Nephron (organoid): ENCODE results near the gene POLDIP3.

ENCODE experiments used
- H3K27ac Mint-ChIP-seq, 3 experiments: 2 replicates each; pipeline ENCODE4 v1.8.0; 2020; ENCODE audit warnings: mixed read lengths in 3 of 3, mild to moderate bottlenecking in 2 of 3, moderate library complexity in 1 of 3
- H3K27me3 Mint-ChIP-seq: 2 replicates; pipeline ENCODE4 v1.8.0; 2021; ENCODE audit warnings: low read depth, mild to moderate bottlenecking, moderate library complexity, mixed read lengths
- H3K36me3 Mint-ChIP-seq: 2 replicates; pipeline ENCODE4 v1.8.0; 2020; ENCODE audit warnings: low read depth, mixed read lengths
- H3K4me1 Mint-ChIP-seq: 2 replicates; pipeline ENCODE4 v1.8.0; 2020; ENCODE audit warnings: mixed read lengths
- H3K4me3 Mint-ChIP-seq, 3 experiments: 2 replicates each; pipeline ENCODE4 v1.8.0; 2020; ENCODE audit warnings: mild to moderate bottlenecking in 3 of 3, mixed read lengths in 3 of 3, moderate library complexity in 2 of 3
- H3K9me3 Mint-ChIP-seq: 2 replicates; pipeline ENCODE4 v1.8.0; 2020; ENCODE audit warnings: mixed read lengths
- TF ChIP-seq, protein P1 (sequence below), 3 experiments: fragments of 200-600 bp; sonication (generic); IDR thresholded peaks; one replicate each; pipeline ENCODE4 v1.5.0; 2021; ENCODE audit warnings: antibody characterized with exemption in 3 of 3; ENCODE audit not compliant: unreplicated experiment in 3 of 3

Gene POLDIP3

GRCh38 chr22:42626951-42627625 is 12.4 kb upstream of the POLDIP3 start:
- Mint-ChIP-seq H3K9me3 (no peaks in the 10 kb centered on the region), H3K36me3 (peaks cover 24% of the 10 kb centered on the region), H3K4me3 (no peak overlapping the region), H3K27ac (no peak overlapping the region), H3K27me3 (no peaks in the 10 kb centered on the region), H3K4me1 (no peaks in the 10 kb centered on the region)
- TF ChIP-seq, protein P1, sequence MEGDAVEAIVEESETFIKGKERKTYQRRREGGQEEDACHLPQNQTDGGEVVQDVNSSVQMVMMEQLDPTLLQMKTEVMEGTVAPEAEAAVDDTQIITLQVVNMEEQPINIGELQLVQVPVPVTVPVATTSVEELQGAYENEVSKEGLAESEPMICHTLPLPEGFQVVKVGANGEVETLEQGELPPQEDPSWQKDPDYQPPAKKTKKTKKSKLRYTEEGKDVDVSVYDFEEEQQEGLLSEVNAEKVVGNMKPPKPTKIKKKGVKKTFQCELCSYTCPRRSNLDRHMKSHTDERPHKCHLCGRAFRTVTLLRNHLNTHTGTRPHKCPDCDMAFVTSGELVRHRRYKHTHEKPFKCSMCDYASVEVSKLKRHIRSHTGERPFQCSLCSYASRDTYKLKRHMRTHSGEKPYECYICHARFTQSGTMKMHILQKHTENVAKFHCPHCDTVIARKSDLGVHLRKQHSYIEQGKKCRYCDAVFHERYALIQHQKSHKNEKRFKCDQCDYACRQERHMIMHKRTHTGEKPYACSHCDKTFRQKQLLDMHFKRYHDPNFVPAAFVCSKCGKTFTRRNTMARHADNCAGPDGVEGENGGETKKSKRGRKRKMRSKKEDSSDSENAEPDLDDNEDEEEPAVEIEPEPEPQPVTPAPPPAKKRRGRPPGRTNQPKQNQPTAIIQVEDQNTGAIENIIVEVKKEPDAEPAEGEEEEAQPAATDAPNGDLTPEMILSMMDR (IDR thresholded peaks at IDR 0.05; ENCODE audit: unreplicated experiment in 3 of 3), result no peak

- H3K27me3 Mint-ChIP-seq, result no peaks in the 10 kb centered on the region
- no peak overlapping the region for H3K27ac Mint-ChIP-seq
- H3K36me3 Mint-ChIP-seq, result peaks cover 25% of the 10 kb centered on the region
- peaks cover 4% of the 10 kb centered on the region for H3K4me1 Mint-ChIP-seq
- no peak overlapping the region for H3K4me3 Mint-ChIP-seq
- H3K9me3 Mint-ChIP-seq, result no peaks in the 10 kb centered on the region
- TF ChIP-seq, protein P1 (IDR thresholded peaks at IDR 0.05; ENCODE audit: unreplicated experiment in 3 of 3), result no peak
Measured at GRCh38 chr22:42626431-42626830, 11.7 kb upstream of the POLDIP3 start.

DNA sequence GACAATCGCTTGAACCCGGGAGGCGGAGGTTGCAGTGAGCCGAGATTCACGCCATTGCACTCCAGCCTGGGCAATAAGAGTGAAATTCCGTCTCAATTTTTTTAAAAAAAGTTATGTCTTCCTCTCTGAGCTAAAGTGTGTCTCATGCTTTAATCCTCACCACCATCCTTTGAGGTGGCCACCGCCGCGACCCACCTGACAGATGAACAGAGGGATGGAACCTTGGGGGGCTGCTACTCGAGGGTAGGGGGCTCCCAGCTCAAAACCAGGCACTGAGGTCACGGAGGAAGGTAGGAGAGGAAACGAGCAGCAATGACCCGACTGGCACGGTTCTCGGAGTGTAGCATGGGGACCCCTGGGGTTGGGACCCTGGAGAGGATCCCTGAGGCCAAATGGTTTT is 10.7 kb upstream of the POLDIP3 start:
- Mint-ChIP-seq H3K4me3 (no peak overlapping the region), H3K27me3 (no peaks in the 10 kb centered on the region), H3K27ac (no peak overlapping the region), H3K36me3 (peaks cover 31% of the 10 kb centered on the region), H3K9me3 (no peaks in the 10 kb centered on the region), H3K4me1 (peaks cover 7% of the 10 kb centered on the region)
- TF ChIP-seq, protein P1 (IDR thresholded peaks at IDR 0.05; ENCODE audit: unreplicated experiment in 3 of 3), result no peak

- peaks cover 7% of the 10 kb centered on the region for H3K4me1 Mint-ChIP-seq
- no peak overlapping the region for H3K27ac Mint-ChIP-seq
Measured at GRCh38 chr22:42624551-42625106, 9.9 kb upstream of the POLDIP3 start.

DNA sequence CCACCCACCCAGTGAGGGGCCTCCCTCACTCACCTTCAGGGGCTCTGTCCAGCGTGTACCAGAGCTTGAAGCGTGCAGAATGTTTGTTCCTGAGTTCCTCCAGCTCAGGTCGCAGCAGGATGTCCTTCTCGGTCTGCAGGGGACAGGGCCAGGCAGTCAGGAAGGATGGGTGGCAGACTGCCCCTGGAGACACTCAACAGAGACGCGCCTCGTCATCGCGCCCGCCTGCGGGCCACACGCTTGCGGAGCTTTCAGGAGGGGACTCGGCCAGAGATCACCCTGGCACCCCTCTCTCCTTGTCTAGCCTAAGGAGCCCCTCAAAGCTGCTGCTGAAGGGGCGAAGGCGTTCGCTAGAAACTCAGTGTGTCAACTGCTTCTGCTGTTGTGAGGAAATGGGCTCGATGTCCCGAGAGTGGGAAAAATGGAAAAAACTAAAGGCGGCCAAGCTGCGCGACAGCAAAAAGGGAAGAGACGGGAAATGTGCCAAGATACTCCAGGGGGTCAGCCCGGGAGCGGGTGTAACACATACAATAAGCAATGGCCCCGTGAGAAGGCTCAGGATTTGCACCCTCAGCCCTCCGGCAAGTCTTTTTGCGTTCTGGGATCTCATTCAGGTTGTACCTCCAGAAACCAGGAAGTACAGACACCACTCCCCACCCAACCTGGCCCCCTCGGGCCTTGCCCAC is 9.2 kb upstream of the POLDIP3 start:
- Mint-ChIP-seq H3K4me3 (no peak overlapping the region), H3K27ac (no peak overlapping the region), H3K27me3 (no peaks in the 10 kb centered on the region), H3K9me3 (no peaks in the 10 kb centered on the region), H3K36me3 (peaks cover 27% of the 10 kb centered on the region), H3K4me1 (peaks cover 7% of the 10 kb centered on the region)
- TF ChIP-seq, protein P1 (IDR thresholded peaks at IDR 0.05; ENCODE audit: unreplicated experiment in 3 of 3), result no peak

More at GRCh38 chr22:42624551-42625106, 9.9 kb upstream of the POLDIP3 start:
- Mint-ChIP-seq H3K4me3 (no peak overlapping the region), H3K9me3 (no peaks in the 10 kb centered on the region), H3K27me3 (no peaks in the 10 kb centered on the region), H3K36me3 (peaks cover 31% of the 10 kb centered on the region)
- TF ChIP-seq, protein P1 (IDR thresholded peaks at IDR 0.05; ENCODE audit: unreplicated experiment in 3 of 3), result no peak
